SK-N-MC (cell line): Measurements from ENCODE around the gene CHRNB1.

Experiments used
- EZH2 ChIP-seq: fragments of 200-600 bp; sonication (generic); IDR thresholded peaks from one replicate; pipeline ENCODE4 v1.6.1; 2017; ENCODE audit warnings: antibody characterized with exemption
- POLR2AphosphoS5 ChIP-seq: IDR thresholded peaks from 2 replicates; pipeline ENCODE4 v1.6.1; 2012; ENCODE audit warnings: mild to moderate bottlenecking, low read depth, low read length, borderline replicate concordance

- no peak for TF ChIP-seq POLR2AphosphoS5
- TF ChIP-seq EZH2: no peak
Measured at GRCh38 chr17:7406235-7406825, 38.5 kb upstream of the CHRNB1 start.
